HEK293 (cell line): ENCODE measurements around the gene NCOR1.

Source experiments
- CTCF ChIA-PET: fragments of 350-600 bp; formaldehyde crosslinking; extraction: SDS; loops from one replicate; lab custom pipeline; 2021; ENCODE audit warnings: antibody characterized with exemption; lab: Yijun Ruan, JAX
- POLR2A ChIA-PET: fragments of 300-600 bp; formaldehyde crosslinking; extraction: SDS; loops from one replicate; lab custom pipeline; 2020; ENCODE audit warnings: antibody characterized with exemption, inconsistent platforms; lab: Yijun Ruan, JAX
- H3K27ac ChIP-seq: fragments of 200-500 bp; sonication (Bioruptor generic); 2 replicates; pipeline ENCODE4 v1.5.1; 2014; ENCODE audit warnings: low read depth, low read length, control low read depth, inconsistent platforms; ENCODE audit errors: extremely low read depth
- H3K36me3 ChIP-seq, 2 experiments: fragments of 200-500 bp in 1 of 2; sonication (Bioruptor generic) in 1 of 2; 1 replicate in 1 of 2; 2 replicates in 1 of 2; pipeline ENCODE4 v1.5.1; 2014 to 2017; ENCODE audit warnings: inconsistent platforms in 2 of 2, low read length in 2 of 2; ENCODE audit not compliant: control insufficient read depth in 2 of 2, insufficient read depth in 1 of 2
- H3K4me1 ChIP-seq: fragments of 200-500 bp; sonication (Bioruptor generic); 2 replicates; pipeline ENCODE4 v1.5.1; 2014; ENCODE audit warnings: mild to moderate bottlenecking, low read length, inconsistent platforms; ENCODE audit not compliant: control insufficient read depth, insufficient read depth
- H3K4me3 ChIP-seq: 2 replicates; pipeline ENCODE4 v1.5.1; 2011; ENCODE audit warnings: low read depth, mild to moderate bottlenecking, control low read depth, low read length, moderate library complexity
- H3K9me3 ChIP-seq: fragments of 200-500 bp; sonication (Bioruptor generic); 2 replicates; pipeline ENCODE4 v1.5.1; 2014; ENCODE audit warnings: low read depth, low read length, inconsistent platforms; ENCODE audit not compliant: control insufficient read depth, insufficient read depth
- KLF16 ChIP-seq: fragments of 450-650 bp; formaldehyde crosslinking; IDR thresholded peaks from 2 replicates; pipeline ENCODE4 v1.5.1; 2017; ENCODE audit warnings: missing biosample characterization, missing genetic modification characterization
- PRDM2 ChIP-seq: fragments of 450-650 bp; formaldehyde crosslinking; IDR thresholded peaks from 2 replicates; pipeline ENCODE4 v1.5.1; 2016; ENCODE audit warnings: missing biosample characterization, missing genetic modification characterization, borderline replicate concordance
- SCRT2 ChIP-seq: fragments of 450-650 bp; formaldehyde crosslinking; IDR thresholded peaks from 2 replicates; pipeline ENCODE4 v1.5.1; 2016; ENCODE audit warnings: missing biosample characterization, missing genetic modification characterization
- ZBTB20 ChIP-seq: fragments of 450-650 bp; formaldehyde crosslinking; IDR thresholded peaks from 2 replicates; pipeline ENCODE4 v1.5.1; 2016; ENCODE audit warnings: missing biosample characterization, missing genetic modification characterization
- ZNF132 ChIP-seq: fragments of 450-650 bp; formaldehyde crosslinking; IDR thresholded peaks from 2 replicates; pipeline ENCODE4 v1.5.1; 2017; ENCODE audit warnings: missing biosample characterization, missing genetic modification characterization, borderline replicate concordance
- ZNF157 ChIP-seq: fragments of 450-650 bp; formaldehyde crosslinking; IDR thresholded peaks from 2 replicates; pipeline ENCODE4 v1.5.1; 2016; ENCODE audit warnings: missing biosample characterization, missing genetic modification characterization
- ZNF19 ChIP-seq: fragments of 450-650 bp; formaldehyde crosslinking; IDR thresholded peaks from 2 replicates; pipeline ENCODE4; 2016; ENCODE audit warnings: missing biosample characterization, missing genetic modification characterization, low read depth
- ZNF26 ChIP-seq: fragments of 450-650 bp; formaldehyde crosslinking; IDR thresholded peaks from 2 replicates; pipeline ENCODE4 v1.5.1; 2016; ENCODE audit warnings: missing biosample characterization, missing genetic modification characterization
- ZNF335 ChIP-seq: fragments of 450-650 bp; formaldehyde crosslinking; conservative IDR thresholded peaks from 2 replicates; pipeline ENCODE4 v1.5.1; 2016; ENCODE audit warnings: missing biosample characterization, missing genetic modification characterization
- ZNF354C ChIP-seq: fragments of 450-650 bp; formaldehyde crosslinking; IDR thresholded peaks from 2 replicates; pipeline ENCODE4 v1.5.1; 2016; ENCODE audit warnings: missing biosample characterization, missing genetic modification characterization, low read depth, borderline replicate concordance
- ZNF623 ChIP-seq: fragments of 450-650 bp; formaldehyde crosslinking; IDR thresholded peaks from 2 replicates; pipeline ENCODE4 v1.5.1; 2016; ENCODE audit warnings: missing biosample characterization, missing genetic modification characterization
- ZNF670 ChIP-seq: fragments of 450-650 bp; formaldehyde crosslinking; IDR thresholded peaks from 2 replicates; pipeline ENCODE4 v1.5.1; 2016; ENCODE audit warnings: missing biosample characterization, missing genetic modification characterization, low read depth
- ZNF785 ChIP-seq: fragments of 450-650 bp; formaldehyde crosslinking; IDR thresholded peaks from 2 replicates; pipeline ENCODE4 v1.5.1; 2016; ENCODE audit warnings: missing biosample characterization, missing genetic modification characterization
- ZNF843 ChIP-seq: fragments of 450-650 bp; formaldehyde crosslinking; IDR thresholded peaks from 2 replicates; pipeline ENCODE4 v1.5.1; 2016; ENCODE audit warnings: missing biosample characterization, missing genetic modification characterization
- ZSCAN23 ChIP-seq: fragments of 450-650 bp; formaldehyde crosslinking; IDR thresholded peaks from 2 replicates; pipeline ENCODE4 v1.5.1; 2016; ENCODE audit warnings: missing biosample characterization, missing genetic modification characterization
- TF ChIP-seq, protein P1 (sequence below): fragments of 450-650 bp; formaldehyde crosslinking; IDR thresholded peaks from 2 replicates; pipeline ENCODE4 v1.5.1; 2016; ENCODE audit warnings: missing biosample characterization, missing genetic modification characterization
- TF ChIP-seq, protein P2 (sequence below): fragments of 450-650 bp; formaldehyde crosslinking; IDR thresholded peaks from 2 replicates; pipeline ENCODE4 v1.5.1; 2016; ENCODE audit warnings: missing biosample characterization, missing genetic modification characterization
- TF ChIP-seq, protein P3 (sequence below): fragments of 450-650 bp; formaldehyde crosslinking; IDR thresholded peaks from 2 replicates; pipeline ENCODE4 v1.5.1; 2016; ENCODE audit warnings: missing biosample characterization, missing genetic modification characterization

The NCOR1 gene

GRCh38 chr17:15981208-15981607, 234.1 kb downstream of the NCOR1 start:
- CTCF ChIA-PET: no interaction called here
- Histone ChIP-seq H3K27ac (no peak overlapping the region), H3K4me1 (no peaks in the 10 kb centered on the region), H3K4me3 (no peak overlapping the region), H3K36me3 (peaks cover 32 to 84% of the 10 kb centered on the region in 2 experiments), H3K9me3 (no peaks in the 10 kb centered on the region)
- no peak for TF ChIP-seq KLF16
- TF ChIP-seq ZNF157: no peak
- no peak for TF ChIP-seq PRDM2 (tag by site-specific recombination)
- TF ChIP-seq ZNF843 (tag by site-specific recombination): no peak
- TF ChIP-seq ZNF132 (tag by site-specific recombination): no peak
- TF ChIP-seq, protein P1, sequence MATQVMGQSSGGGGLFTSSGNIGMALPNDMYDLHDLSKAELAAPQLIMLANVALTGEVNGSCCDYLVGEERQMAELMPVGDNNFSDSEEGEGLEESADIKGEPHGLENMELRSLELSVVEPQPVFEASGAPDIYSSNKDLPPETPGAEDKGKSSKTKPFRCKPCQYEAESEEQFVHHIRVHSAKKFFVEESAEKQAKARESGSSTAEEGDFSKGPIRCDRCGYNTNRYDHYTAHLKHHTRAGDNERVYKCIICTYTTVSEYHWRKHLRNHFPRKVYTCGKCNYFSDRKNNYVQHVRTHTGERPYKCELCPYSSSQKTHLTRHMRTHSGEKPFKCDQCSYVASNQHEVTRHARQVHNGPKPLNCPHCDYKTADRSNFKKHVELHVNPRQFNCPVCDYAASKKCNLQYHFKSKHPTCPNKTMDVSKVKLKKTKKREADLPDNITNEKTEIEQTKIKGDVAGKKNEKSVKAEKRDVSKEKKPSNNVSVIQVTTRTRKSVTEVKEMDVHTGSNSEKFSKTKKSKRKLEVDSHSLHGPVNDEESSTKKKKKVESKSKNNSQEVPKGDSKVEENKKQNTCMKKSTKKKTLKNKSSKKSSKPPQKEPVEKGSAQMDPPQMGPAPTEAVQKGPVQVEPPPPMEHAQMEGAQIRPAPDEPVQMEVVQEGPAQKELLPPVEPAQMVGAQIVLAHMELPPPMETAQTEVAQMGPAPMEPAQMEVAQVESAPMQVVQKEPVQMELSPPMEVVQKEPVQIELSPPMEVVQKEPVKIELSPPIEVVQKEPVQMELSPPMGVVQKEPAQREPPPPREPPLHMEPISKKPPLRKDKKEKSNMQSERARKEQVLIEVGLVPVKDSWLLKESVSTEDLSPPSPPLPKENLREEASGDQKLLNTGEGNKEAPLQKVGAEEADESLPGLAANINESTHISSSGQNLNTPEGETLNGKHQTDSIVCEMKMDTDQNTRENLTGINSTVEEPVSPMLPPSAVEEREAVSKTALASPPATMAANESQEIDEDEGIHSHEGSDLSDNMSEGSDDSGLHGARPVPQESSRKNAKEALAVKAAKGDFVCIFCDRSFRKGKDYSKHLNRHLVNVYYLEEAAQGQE (tag by site-specific recombination): no peak
- TF ChIP-seq ZNF26 (tag by site-specific recombination): no peak
- no peak for TF ChIP-seq SCRT2
- no peak for TF ChIP-seq ZNF670 (tag by site-specific recombination)
- no peak for TF ChIP-seq ZSCAN23 (tag by site-specific recombination)
- no peak for TF ChIP-seq ZNF19 (tag by site-specific recombination)
- TF ChIP-seq, protein P2, sequence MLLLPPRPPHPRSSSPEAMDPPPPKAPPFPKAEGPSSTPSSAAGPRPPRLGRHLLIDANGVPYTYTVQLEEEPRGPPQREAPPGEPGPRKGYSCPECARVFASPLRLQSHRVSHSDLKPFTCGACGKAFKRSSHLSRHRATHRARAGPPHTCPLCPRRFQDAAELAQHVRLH (tag by site-specific recombination): no peak
- TF ChIP-seq ZNF335 (tag by site-specific recombination): no peak
- TF ChIP-seq ZNF785 (tag by site-specific recombination): no peak
- TF ChIP-seq ZBTB20: no peak
- no peak for TF ChIP-seq ZNF354C (tag by site-specific recombination)
- TF ChIP-seq, protein P3, sequence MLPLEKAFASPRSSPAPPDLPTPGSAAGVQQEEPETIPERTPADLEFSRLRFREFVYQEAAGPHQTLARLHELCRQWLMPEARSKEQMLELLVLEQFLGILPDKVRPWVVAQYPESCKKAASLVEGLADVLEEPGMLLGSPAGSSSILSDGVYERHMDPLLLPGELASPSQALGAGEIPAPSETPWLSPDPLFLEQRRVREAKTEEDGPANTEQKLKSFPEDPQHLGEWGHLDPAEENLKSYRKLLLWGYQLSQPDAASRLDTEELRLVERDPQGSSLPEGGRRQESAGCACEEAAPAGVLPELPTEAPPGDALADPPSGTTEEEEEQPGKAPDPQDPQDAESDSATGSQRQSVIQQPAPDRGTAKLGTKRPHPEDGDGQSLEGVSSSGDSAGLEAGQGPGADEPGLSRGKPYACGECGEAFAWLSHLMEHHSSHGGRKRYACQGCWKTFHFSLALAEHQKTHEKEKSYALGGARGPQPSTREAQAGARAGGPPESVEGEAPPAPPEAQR: no peak
- TF ChIP-seq ZNF623 (tag by site-specific recombination): no peak
- POLR2A ChIA-PET: no interaction called here
